Measurements from ENCODE around the gene HOXD3. TPM values are rescaled to one million over a fixed set of nuclear protein-coding genes. Genes with fewer than 3 reads are reported as not detected.

Gene HOXD3
- total RNA-seq, 1 experiment from 2014 or later, result not detected

DNA sequence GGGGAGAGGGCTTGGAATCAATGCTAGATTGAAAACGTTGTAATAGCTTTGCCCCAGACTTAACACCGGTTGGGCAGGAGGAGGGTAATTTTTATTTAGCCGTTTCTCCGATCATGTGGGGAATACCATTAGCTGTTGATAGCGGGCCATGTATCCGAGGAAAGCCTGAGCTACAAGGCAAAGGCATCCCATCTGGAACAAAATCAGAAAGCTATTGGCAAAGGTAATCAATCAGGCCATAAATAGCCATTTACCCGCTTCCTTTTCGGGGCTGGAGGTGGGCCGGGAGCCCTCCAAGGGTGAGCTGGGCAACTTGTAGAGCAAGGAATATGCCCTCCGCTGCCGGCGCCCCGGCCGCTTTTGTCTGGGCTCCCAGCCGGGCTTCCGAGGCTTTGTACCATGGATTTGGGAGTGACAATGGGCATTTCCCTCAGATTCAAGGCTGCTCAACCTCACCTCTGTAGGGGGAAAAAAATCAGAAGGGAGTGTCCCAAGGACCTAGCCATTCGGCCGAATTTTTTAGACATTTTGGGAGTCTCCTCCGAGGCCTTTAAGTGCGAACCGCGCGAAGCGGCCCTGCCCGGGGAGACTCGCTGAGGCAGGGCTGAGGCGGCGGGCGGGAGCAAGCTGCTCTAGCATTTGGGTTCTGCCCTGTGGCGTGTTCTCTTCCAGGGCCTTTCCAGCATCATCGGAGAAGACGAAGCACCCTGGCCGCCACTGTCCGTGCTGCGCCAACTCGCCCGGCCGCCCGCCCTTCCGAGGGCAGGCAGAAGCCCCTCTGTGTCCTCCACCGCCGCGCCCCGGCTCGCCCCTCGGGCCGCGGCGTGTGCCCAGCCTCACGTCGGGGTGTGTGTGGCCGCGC lies 35.7 kb upstream of the HOXD3 start:
- DNase-seq (ENCODE audit: low read depth), result no peak

DNA sequence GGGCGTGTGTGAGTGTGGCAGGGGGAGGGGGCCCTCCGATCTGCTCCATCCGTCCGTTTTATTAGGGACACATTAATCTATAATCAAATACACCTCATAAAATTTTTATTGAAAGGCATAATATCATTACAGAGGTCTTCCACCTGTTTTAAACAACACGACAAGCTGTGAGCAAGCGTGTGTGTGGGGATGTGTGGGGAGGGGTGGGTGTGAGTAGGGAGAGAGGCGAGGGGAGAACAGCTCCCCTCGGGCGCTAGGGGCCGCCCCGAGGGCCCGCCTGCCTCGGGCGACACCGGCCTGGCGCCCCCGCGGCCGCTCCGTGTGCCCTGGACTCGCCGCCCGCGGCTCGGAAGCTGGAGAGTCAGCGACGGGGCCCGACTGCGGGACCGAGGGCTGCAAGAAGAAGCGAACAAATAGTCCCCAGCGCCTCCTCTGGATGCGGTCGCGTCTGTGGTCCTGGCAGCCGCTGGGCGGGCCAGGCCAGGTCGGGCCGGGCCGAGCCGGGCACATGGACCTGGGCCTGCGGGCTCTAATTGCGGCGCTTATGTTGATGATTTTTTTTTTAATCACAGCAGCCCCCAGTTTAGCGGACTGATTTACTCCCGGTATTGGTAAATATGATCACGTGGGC lies 34.9 kb upstream of the HOXD3 start:
- peak; percentile 25 for DNase-seq (ENCODE audit: low read depth)

DNA sequence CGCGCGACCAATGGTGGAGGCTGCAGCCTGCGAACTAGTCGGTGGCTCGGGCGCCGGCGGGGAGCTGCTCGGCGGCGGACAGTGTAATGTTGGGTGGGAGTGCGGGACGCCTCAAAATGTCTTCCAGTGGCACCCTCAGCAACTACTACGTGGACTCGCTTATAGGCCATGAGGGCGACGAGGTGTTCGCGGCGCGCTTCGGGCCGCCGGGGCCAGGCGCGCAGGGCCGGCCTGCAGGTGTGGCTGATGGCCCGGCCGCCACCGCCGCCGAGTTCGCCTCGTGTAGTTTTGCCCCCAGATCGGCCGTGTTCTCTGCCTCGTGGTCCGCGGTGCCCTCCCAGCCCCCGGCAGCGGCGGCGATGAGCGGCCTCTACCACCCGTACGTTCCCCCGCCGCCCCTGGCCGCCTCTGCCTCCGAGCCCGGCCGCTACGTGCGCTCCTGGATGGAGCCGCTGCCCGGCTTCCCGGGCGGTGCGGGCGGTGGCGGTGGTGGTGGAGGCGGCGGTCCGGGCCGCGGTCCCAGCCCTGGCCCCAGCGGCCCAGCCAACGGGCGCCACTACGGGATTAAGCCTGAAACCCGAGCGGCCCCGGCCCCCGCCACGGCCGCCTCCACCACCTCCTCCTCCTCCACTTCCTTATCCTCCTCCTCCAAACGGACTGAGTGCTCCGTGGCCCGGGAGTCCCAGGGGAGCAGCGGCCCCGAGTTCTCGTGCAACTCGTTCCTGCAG lies 34.3 kb upstream of the HOXD3 start, which contains the start of gene HOXD9:
TSS of gene HOXD9 (plus strand) at position 37 of the 728 bp plus-strand sequence. CDS start at position 87, 50 bp downstream.
- DNase-seq (ENCODE audit: low read depth), result no peak

- DNase-seq (ENCODE audit: low read depth), result no peak
Measured at GRCh38 chr2:176123411-176124109, 33.5 kb upstream of the HOXD3 start.

- DNase-seq (ENCODE audit: low read depth), result no peak
Measured at GRCh38 chr2:176124110-176124946, 32.8 kb upstream of the HOXD3 start.

DNA sequence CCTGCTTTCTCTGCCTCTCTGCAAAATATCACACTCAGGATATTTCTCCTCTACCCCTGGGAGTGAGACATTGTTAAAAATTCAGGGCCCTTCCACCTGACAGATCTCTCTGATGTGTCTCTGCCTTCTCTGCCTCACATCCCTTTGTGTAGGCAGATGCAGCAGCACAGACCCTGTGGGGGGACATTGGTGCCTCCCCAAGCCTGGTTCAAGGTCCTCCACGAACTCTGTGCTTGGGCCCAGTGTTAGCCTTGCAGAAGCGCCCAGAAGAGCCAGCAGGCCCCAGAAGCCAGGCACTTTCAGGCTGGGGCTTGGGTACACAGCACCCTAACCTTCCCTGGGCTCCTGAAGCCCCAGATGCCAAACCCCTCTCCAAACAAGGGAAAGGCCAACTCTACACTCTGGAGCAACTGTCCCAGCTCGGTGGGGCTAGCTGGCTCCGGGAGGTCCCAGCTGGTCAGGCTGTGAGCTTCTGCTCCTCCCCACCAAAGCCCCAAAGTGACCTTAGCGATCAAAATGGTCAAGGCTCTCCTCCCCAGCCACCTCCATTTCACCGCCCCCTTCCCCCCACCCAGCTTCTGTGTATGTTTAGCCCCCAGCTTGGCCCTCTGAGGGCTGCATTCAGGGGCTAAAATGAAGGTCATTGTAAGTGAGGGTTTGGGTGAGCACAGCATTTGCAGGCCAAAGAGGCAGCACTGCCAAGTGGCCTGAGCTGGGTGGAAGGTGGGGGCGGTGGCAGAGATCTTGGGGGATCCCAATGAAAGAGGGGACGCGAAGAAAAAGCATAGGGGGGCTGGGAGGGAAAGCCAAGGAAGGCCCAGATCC lies 31.9 kb upstream of the HOXD3 start:
- no peak for DNase-seq (ENCODE audit: low read depth)

DNA sequence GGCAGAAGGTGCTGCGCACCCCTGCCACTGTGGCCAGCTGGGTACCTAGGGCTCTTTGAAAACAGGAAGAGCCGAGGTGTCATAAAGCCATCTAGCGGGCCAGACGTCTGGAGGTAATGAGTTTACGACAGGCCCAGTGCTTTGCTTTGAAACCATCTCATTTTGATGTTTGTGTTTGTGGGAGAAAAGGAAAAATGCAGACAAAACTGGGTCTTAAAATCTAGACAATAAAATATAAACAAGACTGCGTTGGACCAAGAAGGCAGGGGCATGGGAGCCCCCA lies 31.4 kb upstream of the HOXD3 start:
- DNase-seq (ENCODE audit: low read depth), result no peak

- DNase-seq (ENCODE audit: low read depth), result peak; percentile 47
Measured at GRCh38 chr2:176126929-176127773, 30.0 kb upstream of the HOXD3 start.

GRCh38 chr2:176127774-176128072 lies 29.4 kb upstream of the HOXD3 start:
- DNase-seq (ENCODE audit: low read depth), result no peak

DNA sequence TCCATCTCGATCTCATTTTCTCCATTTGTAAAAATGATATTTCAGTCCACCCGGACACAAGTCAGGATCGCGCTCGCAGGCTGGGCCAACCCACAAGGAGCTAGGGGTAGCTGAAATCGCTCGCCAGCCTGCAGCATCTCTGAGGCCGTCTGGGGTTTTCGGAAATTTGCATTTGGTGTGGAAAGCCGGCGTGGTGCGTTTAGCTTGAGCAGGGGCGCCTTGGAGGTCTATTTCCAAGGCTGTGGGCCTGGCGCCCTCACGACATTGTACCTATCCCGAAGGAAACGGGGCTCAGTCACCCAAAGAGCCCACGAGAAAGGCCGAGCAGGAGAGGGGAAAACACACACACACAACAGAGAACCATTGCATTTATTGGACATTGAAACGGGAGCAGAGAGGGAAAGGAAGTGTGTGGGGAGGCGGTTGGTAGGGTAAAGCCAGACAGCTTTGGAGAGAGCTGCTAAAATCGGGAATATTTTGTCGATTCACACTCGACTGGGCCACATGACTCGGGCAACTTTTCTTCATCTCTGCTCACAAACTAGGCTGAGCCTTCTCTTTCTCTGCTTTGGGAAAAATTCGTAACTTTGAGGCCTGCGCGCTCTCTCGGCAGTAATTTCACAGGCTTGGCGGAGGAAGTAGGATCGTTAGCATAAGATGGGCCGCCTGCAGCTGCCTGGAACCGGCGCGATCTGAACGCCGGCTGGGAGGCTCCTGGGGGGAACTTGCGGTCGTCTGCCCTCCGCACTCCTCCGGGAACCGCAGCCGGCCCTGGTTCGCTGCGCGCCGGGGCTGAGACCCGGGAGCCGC lies 28.7 kb upstream of the HOXD3 start:
- no peak for DNase-seq (ENCODE audit: low read depth)

- DNase-seq (ENCODE audit: low read depth), result peak; percentile 46
Measured at GRCh38 chr2:176128982-176129796, 27.9 kb upstream of the HOXD3 start, which contains the start of gene HOXD8. HOXD8 (plus strand) TSS chr2:176129705; CDS start chr2:176130367, 662 bp downstream.

GRCh38 chr2:176129813-176130146 lies 27.3 kb upstream of the HOXD3 start:
- DNase-seq (ENCODE audit: low read depth), result no peak

DNA sequence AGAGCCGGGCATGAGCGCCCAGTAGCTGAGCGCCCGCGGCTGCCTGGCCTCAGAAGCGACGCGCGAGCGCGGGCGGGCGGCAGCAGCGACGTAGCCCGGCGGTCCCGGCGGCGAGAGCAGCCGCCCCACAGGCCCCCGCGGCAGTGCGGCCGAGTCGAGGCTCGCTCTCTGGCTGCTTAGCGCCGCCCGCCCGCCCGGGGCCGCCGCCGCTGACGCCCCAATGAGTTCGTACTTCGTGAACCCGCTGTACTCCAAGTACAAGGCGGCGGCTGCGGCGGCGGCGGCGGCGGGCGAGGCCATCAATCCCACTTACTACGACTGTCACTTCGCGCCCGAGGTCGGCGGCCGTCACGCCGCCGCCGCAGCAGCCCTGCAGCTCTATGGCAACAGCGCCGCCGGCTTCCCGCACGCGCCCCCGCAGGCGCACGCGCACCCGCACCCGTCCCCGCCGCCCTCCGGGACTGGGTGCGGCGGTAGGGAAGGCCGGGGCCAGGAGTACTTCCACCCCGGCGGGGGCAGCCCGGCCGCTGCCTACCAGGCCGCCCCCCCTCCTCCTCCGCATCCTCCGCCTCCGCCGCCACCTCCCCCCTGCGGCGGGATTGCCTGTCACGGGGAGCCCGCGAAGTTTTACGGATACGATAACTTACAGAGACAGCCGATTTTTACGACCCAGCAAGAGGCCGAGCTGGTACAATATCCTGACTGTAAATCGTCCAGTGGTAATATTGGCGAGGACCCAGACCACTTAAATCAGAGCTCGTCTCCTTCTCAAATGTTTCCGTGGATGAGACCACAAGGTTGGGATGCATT lies 26.8 kb upstream of the HOXD3 start:
- no peak for DNase-seq (ENCODE audit: low read depth)

- no peak for DNase-seq (ENCODE audit: low read depth)
Measured at GRCh38 chr2:176130957-176131847, 25.9 kb upstream of the HOXD3 start.

- no peak for DNase-seq (ENCODE audit: low read depth)
Measured at GRCh38 chr2:176131848-176132158, 25.3 kb upstream of the HOXD3 start.
